GM19099 (cell line): ENCODE measurements around the gene CLIC5.

Experiments
- POLR2A ChIP-seq: IDR thresholded peaks from 3 replicates; pipeline ENCODE4 v1.6.1; 2011; ENCODE audit warnings: low read depth; ENCODE audit not compliant: insufficient read length; ENCODE audit errors: extremely low read depth

CLIC5 gene

DNA sequence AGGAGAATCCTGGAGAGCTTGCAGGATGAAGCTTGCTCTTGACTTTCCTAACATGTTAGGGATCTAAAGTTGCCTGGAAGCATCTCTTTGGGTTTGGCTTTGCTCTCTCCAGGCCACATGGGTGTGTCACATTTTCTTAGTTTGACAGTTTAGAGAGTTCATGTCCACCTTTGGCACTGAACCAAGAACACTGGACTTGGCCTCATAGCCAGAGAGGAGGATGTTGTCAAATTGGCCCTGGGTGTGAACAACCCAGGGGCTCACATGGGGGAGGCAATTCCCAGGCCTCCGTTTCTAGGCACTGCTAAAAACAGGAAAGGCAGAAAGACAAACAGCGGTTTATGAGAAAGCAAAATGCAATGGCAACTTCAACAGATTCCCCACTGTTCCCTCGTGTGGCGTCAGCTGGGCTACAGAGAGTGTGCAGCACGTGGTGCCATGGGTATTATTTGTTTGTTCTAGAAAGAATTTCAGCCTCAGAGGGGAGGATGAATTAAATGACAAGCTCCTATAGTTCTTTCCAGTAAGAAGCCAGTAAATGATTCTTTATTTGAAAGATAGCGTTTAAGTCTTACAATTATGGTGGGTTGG lies 93.9 kb downstream of the CLIC5 start:
- TF ChIP-seq POLR2A: no peak

DNA sequence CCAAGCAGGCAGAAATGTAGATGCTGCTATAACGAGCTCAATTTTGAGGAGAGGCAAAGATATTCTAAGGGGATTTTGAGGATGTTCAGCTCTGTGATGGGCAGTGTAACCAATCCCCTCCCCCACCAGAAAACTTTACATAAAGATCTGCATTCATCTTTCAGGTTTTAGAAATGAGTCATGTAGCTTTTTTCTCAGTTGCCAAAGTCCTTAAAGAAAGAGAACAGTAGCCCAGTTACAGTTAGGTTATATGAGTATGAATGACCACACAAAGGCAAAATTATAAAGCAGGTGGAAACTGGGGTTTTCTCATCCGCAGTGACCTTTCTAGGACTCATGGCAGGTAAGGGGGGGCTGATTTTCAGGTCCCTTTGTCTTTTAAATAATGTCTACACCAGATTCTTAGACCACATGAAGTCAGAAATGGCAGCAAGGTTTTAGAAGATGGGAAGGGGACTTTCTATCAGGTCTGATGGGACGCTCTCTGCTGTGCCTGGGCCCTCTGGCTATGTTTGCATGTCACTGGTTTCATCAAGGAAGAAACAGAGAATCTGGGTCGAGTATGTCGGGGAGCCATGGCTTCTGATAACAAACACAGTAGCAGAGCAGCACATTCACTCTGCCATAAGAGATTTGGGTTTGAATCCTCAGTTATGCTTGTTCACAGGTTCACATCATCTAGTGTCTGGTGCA lies 94.7 kb downstream of the CLIC5 start:
- no peak for TF ChIP-seq POLR2A

DNA sequence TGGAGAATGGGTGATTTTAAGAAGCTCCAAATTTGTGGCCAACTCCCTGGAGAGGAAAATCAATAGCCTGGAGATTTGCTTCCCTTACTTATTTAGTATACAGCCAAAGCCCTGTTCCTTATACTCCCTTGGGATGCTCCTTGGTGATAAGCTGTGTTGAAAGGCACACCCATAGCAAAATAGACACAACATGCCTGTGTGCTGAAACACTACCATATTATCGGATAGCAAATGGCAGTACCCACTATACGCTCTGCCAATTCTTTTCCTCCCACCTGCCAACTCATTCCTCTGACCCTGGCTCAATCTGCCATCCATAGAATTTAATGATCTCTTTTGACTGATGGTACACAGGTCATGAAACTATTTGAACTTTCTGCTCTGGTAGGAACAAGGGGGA lies 98.2 kb downstream of the CLIC5 start:
- TF ChIP-seq POLR2A: no peak

DNA sequence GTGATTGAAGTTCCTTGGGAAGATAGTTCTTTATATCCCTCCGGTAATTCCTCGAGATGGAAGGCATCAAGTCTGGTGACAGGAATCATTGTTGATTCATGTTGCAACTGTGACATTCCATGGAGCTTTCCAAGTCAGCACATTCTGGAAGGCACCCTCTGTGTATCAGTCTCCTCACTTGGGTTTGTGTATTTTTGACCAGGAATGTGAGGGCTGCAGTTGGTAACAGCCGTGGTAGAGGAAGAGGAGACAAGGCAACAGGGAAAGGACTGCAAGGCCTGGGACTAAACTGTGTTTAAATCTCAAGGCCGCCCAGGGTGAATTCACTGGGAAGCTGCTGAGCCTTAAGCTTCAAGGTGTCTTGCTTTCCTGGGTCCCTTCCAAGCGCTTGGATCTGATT lies 99.0 kb downstream of the CLIC5 start:
- no peak for TF ChIP-seq POLR2A

DNA sequence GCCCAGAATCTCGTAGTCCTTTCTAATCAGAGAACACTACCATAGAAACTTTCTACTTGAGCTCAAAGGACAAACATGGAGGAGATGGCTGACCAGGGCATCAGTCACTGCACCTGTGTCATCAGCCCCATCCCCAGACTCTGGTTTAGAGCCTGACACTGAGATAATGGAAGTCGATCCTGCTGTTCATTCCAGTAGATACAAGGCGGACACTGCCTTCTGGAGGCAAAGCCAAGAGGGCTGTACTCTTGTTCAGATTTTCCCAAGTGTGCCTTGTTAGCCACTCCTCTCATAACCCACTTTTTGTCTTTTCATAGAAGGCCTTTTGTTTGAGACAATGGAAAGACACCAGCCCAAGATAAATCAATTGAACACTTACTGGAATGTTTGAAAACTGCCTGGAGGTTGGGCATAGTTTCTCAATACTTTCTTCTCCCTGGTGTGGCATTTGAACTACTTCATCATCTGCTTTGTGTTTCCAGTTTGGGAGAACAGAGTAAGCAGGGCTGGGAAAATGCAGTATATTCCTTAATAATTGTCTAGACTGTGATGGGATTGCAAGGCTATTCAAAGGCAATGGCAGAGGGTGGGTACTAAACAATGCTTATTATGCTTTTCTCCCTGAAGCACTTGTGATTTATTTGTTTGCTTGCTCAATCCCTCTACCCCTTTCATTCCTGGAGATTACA lies 99.7 kb downstream of the CLIC5 start:
- TF ChIP-seq POLR2A: no peak

DNA sequence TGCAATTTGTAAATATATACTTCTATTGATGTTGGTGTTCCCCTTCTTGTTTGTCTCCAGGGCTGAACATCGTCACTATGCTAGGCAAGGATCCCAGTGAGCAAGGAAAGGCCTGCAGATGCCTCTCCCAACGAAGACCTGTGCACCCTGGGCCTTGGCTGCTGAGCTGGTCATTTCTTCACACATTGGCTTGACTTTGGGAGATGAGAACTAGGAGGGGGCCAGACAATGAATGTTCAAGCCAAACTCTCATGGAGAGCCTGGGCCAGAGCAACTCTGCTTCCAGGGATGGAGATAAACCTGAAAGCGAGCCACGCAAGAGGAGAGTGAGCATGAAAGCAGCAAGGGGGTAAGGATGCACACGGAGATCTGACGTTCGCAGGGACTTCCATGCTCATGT lies 104.0 kb downstream of the CLIC5 start:
- no peak for TF ChIP-seq POLR2A

DNA sequence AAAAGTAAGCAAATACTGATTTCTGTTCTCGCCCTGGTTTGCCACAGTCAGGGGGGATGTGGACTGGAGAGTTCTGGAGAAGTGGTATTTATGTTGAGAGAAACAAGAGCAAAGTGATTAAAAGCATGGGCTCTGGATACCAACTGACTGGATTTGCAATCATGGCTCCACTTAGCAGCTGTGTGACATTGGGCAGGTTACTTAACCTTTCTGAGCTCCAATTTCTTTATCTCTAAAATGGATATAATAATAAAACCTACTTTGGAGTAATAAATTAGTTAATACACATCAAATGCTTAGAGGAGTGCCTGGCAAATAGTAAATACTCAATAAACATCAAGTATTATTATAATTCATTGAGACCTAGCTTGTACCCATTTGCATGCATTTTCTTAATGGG lies 111.7 kb downstream of the CLIC5 start:
- no peak for TF ChIP-seq POLR2A

DNA sequence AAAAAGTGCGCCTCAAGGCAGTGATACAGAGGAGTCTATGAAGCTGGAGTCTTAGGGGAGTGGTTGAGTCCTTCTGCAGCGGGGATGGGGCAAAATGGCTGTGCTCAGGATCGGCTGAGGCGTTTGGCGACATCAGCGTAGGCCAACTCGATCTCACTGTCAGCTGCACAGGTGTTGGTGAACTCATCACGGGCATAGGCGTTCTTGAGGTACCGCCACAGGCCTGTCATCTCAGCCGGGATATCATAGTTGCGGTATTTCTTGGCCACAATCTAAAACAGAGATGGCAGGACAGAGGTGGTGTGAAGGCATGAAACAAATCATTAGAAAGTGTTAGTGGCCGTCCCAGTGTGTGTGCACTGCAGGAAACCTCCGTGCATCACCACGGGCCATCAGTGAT lies 112.7 kb downstream of the CLIC5 start:
- TF ChIP-seq POLR2A: no peak

DNA sequence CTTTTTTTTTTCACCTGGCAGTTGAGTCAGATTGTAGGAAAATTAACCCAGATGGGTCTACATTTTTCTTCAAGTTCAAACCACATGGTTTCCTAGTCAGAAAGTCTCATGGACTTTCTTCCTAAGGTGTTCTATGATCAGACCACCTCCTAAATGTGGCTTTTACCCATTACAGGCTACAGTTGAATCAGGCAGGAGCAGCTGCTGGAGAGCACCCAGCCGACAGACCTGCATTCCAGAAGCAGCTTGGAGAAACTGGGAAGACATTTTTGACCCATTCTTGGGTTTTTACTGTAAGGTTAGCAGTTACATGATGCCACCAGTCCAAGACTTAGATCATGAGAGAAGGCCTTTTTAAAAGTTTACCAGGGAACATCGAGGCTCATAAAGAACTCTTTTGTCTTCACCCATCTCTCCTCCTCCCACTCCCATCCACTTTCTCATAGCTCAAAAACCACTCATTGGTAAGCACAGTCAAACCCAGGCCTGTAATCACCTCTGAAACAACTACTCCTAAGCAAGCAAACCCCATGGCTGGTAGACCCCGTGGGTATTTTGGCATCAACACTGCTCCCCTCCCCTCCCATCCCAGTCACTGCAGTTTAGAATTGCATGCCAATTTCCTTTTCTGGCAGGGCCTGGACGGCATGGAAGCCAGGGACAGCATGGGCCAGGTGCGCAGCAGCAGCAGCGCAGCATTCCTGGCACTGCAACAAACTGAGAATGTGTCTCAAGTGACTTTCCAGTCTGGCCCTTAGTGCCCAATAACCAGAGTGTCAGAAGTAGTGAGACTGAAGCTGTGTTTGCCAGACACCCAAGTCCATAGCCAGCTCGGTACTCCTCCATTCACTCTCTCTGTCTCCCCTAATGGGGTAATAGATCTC lies 113.7 kb downstream of the CLIC5 start:
- no peak for TF ChIP-seq POLR2A

DNA sequence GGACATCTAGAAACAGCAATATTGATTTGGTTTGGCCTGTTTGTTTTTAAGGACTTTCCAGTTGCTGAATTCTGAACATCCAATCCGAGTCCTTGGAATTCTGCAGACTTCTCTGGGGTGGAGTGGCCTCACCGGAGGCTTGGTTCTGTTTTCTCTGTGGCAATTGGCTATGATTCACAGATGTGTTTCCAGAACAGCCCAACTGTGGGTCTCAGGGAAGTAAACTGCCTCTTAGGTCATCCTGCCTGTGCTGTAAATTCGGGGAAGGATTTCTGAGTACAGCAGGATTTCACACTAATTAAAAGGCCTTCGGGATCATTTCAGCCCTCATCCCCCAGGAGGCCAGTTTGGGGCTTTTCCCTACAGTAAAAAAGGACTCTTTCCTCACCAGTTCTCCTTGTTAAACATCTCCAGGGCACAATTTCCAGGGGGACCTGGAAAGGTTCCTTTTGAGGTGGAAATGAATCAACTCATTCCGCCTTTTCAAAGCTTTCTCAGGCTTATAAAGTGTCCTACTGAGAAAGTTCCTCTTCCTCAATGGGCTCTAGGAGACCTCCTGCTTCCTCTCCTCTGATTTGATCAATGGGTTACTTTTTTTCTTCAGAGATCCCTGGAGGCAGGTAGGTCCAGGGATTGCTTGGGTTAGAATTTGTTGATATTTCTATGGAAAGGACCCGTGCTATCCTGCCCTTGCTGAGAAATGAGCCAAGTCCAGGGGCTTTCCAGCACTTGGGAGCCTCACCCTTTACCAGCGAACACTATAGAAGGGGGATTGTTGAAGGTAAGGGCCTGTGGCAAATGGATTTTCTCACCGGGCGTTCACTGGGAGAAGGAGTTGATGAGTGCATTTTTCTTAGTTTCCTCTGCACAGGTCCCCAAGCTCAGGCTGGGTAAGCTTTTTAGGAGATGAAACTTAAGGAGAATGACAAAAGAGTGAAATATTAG lies 114.6 kb downstream of the CLIC5 start:
- no peak for TF ChIP-seq POLR2A

DNA sequence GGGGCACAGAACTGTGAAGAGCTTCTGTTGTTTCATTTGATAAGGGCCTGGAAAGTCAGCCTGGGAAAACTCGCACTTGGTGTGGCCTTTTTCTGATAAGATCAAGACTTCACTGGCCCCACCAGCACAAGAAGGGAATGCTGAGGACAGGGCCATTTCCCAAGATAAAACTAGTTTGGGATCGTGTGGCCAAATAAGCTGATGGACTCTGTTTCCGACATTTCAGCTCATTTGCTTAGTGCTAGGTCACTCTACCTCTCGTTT lies 116.0 kb downstream of the CLIC5 start:
- no peak for TF ChIP-seq POLR2A

DNA sequence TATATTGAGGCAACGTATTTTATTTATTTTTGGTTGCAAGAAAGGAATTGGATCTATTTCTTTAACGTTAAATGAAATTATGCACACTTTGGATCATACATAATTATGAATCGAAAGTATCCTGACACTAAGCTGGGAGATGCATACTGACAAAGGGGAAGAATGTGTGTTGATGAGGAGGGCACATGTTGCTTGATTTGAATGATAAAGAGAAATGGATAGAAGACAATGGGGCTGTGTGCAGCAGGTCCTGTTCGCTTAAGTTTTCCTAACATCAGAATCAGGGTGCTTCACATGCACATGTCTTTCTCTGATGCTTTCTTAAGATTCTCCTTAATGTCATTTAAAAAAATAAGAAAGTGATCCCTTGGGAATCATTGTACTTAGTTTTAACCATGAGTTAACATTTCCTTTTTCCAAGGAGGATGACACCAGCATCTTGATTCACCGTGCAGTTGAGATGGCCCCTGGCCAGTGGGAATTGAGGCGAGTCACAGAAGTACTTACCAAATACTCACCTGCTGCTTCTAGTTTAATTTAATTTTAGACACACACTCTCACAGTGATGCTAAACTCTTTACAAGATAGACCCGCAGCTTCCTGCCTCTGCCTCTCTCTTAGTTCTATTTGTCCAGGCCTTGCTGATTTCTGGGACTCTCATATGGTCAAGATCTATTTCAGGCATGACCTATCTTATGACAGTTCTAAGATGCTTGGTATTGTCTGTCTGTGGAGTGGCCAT lies 116.5 kb downstream of the CLIC5 start:
- no peak for TF ChIP-seq POLR2A

DNA sequence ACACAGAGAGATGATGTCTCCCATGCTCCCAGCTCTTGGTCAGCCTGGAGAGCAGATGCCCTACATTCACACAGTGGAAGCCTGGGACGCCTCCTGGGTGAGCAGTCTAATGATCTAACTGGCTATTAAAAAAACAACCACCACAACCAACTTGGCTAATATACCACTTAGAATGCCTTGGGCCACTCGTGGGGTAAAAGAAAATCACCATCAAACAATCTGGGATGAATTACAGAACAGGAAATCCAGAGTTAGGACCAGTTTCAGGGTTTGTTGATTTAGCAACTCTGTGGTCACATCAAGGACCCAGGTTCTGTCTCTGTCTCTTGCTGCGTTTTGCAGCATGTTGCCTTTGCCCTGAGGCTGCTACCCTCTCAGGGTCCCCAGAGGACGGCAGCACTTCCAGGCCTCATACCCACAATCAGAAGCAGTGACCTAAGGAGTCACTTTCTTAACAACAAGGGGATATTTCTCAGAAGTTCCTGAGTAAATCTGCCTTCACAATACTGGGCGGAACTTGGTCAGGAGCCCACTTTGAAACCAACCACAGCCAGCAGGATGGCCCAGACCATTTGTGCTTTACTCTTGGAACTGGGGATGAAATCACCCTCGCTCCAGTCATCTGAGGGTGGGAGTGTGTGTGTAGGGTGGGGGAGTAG lies 118.7 kb downstream of the CLIC5 start:
- TF ChIP-seq POLR2A: no peak

DNA sequence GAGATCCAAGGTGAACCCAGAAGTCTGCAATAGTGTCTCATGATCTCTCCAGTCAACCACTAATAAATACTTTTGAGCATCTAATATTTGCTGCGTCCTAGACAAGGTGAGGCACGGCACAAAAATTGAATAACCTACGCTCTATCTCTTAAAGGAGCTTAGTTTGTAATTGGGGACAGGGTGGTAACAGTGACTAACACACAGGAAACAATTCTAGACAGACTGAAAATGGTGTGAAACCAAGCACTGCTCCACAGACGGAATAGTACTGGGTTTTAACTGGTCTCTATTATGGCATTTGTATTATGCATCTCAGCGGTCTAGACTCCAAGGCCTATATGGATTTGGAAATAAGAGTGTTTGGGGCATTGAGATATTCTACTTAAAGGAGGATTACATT lies 120.1 kb downstream of the CLIC5 start:
- no peak for TF ChIP-seq POLR2A

DNA sequence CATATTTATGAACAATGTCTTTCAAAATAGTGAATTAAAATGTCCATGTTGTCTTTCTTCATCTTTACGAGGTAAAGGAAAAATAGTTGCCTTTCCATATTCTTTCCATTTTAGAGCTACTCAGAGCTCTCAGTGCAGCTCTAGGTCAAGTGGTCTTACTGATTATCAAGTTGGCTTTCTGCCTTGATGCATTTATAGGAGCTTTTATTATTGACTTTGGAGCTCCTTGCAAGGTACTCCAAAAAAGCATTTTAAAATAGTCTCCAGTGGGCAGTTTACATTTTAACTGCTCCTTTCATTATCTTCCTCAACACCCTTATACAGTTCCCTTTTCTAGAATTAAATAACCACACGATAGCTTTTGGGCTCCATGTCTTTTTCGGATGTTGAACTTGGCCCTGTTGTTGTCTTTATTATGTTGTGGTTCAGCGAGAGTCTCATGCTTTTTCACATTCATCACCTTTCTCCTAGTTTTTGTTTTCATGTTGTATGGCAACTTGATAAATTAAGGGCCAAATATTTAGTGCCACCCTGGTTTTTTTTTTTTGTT lies 122.9 kb downstream of the CLIC5 start:
- TF ChIP-seq POLR2A: no peak
